Esophagus squamous epithelium (tissue), 4 donors: Measurements from ENCODE around the gene ZNF407.

ENCODE experiments used
- POLR2A ChIP-seq, 4 donors: fragments of 450-650 bp; IDR thresholded peaks; one replicate each; pipeline ENCODE4 v1.6.1; 2017; ENCODE audit warnings: antibody characterized with exemption in 4 of 4, mild to moderate bottlenecking in 4 of 4, moderate library complexity in 3 of 4
- TF ChIP-seq, protein P1 (sequence below), 6 experiments: fragments of 450-650 bp in 4 of 6; fragments of 200-600 bp in 2 of 6; sonication (generic) in 2 of 6; IDR thresholded peaks; one replicate each; pipeline ENCODE4 v1.5.1; 2016 to 2019; ENCODE audit warnings: antibody characterized with exemption in 6 of 6, mild to moderate bottlenecking in 4 of 6, moderate library complexity in 4 of 6

DNA sequence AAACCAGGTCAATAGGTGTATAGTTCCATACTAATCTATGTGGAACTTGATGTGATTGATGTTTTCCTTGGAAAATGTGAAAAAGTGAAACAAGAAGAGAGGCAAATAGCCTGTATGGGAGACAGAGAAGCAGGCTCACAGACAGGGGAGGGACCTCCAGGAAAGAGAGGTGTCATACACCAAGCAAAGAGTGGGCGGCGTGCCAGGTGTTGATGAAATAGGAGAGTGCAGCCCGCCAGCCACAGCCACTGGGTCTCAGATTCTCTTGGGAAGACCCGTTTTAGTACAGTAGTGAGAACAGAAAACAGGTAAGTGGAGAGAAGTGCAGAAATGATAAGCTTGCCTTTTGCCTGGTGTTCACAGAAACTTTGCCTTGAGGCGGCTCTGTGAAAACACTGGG, 301.9 kb downstream of the ZNF407 start:
- TF ChIP-seq, protein P1, sequence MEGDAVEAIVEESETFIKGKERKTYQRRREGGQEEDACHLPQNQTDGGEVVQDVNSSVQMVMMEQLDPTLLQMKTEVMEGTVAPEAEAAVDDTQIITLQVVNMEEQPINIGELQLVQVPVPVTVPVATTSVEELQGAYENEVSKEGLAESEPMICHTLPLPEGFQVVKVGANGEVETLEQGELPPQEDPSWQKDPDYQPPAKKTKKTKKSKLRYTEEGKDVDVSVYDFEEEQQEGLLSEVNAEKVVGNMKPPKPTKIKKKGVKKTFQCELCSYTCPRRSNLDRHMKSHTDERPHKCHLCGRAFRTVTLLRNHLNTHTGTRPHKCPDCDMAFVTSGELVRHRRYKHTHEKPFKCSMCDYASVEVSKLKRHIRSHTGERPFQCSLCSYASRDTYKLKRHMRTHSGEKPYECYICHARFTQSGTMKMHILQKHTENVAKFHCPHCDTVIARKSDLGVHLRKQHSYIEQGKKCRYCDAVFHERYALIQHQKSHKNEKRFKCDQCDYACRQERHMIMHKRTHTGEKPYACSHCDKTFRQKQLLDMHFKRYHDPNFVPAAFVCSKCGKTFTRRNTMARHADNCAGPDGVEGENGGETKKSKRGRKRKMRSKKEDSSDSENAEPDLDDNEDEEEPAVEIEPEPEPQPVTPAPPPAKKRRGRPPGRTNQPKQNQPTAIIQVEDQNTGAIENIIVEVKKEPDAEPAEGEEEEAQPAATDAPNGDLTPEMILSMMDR (IDR thresholded peaks at IDR 0.05): no peak
- TF ChIP-seq POLR2A (IDR thresholded peaks at IDR 0.05): no peak
